Loucy (cell line): Measurements from ENCODE around the gene SLC2A1.

Source experiments
- H2AFZ ChIP-seq: fragments of 200-600 bp; sonication (generic); 2 replicates; pipeline ENCODE4 v1.6.0; 2016; ENCODE audit warnings: antibody characterized with exemption, mild to moderate bottlenecking, low read length, moderate library complexity
- H3F3A ChIP-seq: fragments of 200-600 bp; 2 replicates; pipeline ENCODE4 v1.6.0; 2016; ENCODE audit warnings: antibody characterized with exemption, low read depth, mild to moderate bottlenecking
- H3K27me3 ChIP-seq: fragments of 200-600 bp; sonication (generic); 2 replicates; pipeline ENCODE4 v1.6.1; 2014; ENCODE audit warnings: low read length, mild to moderate bottlenecking; ENCODE audit not compliant: insufficient read depth, poor library complexity, severe bottlenecking
- H3K36me3 ChIP-seq: fragments of 200-600 bp; sonication (generic); 2 replicates; pipeline ENCODE4 v1.6.1; 2016; ENCODE audit warnings: low read length; ENCODE audit not compliant: insufficient read depth
- H3K4me1 ChIP-seq: fragments of 200-600 bp; sonication (generic); 2 replicates; pipeline ENCODE4 v1.5.1; 2014; ENCODE audit warnings: low read length, mild to moderate bottlenecking; ENCODE audit not compliant: insufficient read depth, poor library complexity, severe bottlenecking
- H3K4me2 ChIP-seq: fragments of 200-600 bp; sonication (generic); 2 replicates; pipeline ENCODE4 v1.6.0; 2014; ENCODE audit warnings: antibody characterized with exemption, low read length, low read depth, mild to moderate bottlenecking; ENCODE audit not compliant: poor library complexity, severe bottlenecking
- H3K4me3 ChIP-seq: fragments of 200-600 bp; sonication (generic); 2 replicates; pipeline ENCODE4 v1.5.1; 2014; ENCODE audit warnings: low read length, mild to moderate bottlenecking, mixed read lengths; ENCODE audit not compliant: poor library complexity, severe bottlenecking
- H3K79me2 ChIP-seq: fragments of 200-600 bp; sonication (generic); 2 replicates; pipeline ENCODE4 v1.6.1; 2014; ENCODE audit warnings: low read length; ENCODE audit not compliant: insufficient read depth
- H3K9ac ChIP-seq: fragments of 200-600 bp; sonication (generic); 2 replicates; pipeline ENCODE4 v1.6.0; 2014; ENCODE audit warnings: mild to moderate bottlenecking, low read depth, low read length, moderate library complexity; ENCODE audit not compliant: poor library complexity, severe bottlenecking
- H3K9me2 ChIP-seq: fragments of 200-600 bp; sonication (generic); replicated peaks from 2 replicates; pipeline ENCODE4 v1.6.1; 2016; ENCODE audit warnings: low read depth, low read length, mixed read lengths
- H3K9me3 ChIP-seq: fragments of 200-600 bp; sonication (generic); 2 replicates; pipeline ENCODE4 v1.6.1; 2014; ENCODE audit warnings: mild to moderate bottlenecking, antibody characterized with exemption, low read length, low read depth; ENCODE audit not compliant: insufficient read depth
- H4K20me1 ChIP-seq: fragments of 200-600 bp; sonication (generic); 2 replicates; pipeline ENCODE4 v1.6.0; 2014; ENCODE audit warnings: antibody characterized with exemption, low read length, mild to moderate bottlenecking; ENCODE audit not compliant: insufficient read depth, poor library complexity, severe bottlenecking
- CTCF ChIP-seq: fragments of 200-600 bp; sonication (generic); conservative IDR thresholded peaks from 2 replicates; pipeline ENCODE4 v1.5.1; 2014; ENCODE audit warnings: mild to moderate bottlenecking, antibody characterized with exemption, low read length
- EZH2phosphoT487 ChIP-seq: fragments of 200-600 bp; IDR thresholded peaks from 2 replicates; pipeline ENCODE4 v1.6.1; 2018; ENCODE audit warnings: antibody characterized with exemption, mild to moderate bottlenecking, moderate library complexity, borderline replicate concordance

The SLC2A1 gene

GRCh38 chr1:42950116-42950481 lies 8.6 kb downstream of the SLC2A1 start:
- Histone ChIP-seq H4K20me1 (peaks cover 94% of the 10 kb centered on the region), H3K4me2 (peak overlapping the region; percentile 60), H3K4me3 (peak overlapping the region; percentile 19), H3K4me1 (peaks cover 68% of the 10 kb centered on the region), H2AFZ (no peak overlapping the region), H3K9me2 (no peaks in the 10 kb centered on the region), H3K9ac (peak overlapping the region; percentile 6), H3K79me2 (peaks cover 100% of the 10 kb centered on the region), H3K36me3 (peaks cover 24% of the 10 kb centered on the region; the same call in 1 of the 2 replicates), H3K9me3 (no peaks in the 10 kb centered on the region), H3F3A (no peaks in the 10 kb centered on the region), H3K27me3 (no peaks in the 10 kb centered on the region)
- TF ChIP-seq CTCF (no peak), EZH2phosphoT487 (no peak)

GRCh38 chr1:42949312-42950115 lies 9.2 kb downstream of the SLC2A1 start:
- Histone ChIP-seq H3K9me2 (no peaks in the 10 kb centered on the region), H3K4me2 (peak overlapping the region; percentile 60), H3K4me3 (peak overlapping the region; percentile 19), H3K9me3 (no peaks in the 10 kb centered on the region), H3K9ac (peak overlapping the region; percentile 6), H3K79me2 (peaks cover 100% of the 10 kb centered on the region), H3K36me3 (peaks cover 30% of the 10 kb centered on the region; the same call in 1 of the 2 replicates), H3F3A (no peaks in the 10 kb centered on the region), H3K4me1 (peaks cover 66% of the 10 kb centered on the region), H4K20me1 (peaks cover 94% of the 10 kb centered on the region), H3K27me3 (no peaks in the 10 kb centered on the region), H2AFZ (no peak overlapping the region)
- TF ChIP-seq EZH2phosphoT487 (no peak), CTCF (no peak)

- Histone ChIP-seq H3K9ac (no peak overlapping the region), H3K9me3 (no peaks in the 10 kb centered on the region), H3K9me2 (no peaks in the 10 kb centered on the region), H3K4me3 (no peak overlapping the region), H3K36me3 (peaks cover 43% of the 10 kb centered on the region; the same call in 1 of the 2 replicates), H4K20me1 (peaks cover 95% of the 10 kb centered on the region), H3K79me2 (peaks cover 100% of the 10 kb centered on the region), H3K4me2 (peak overlapping the region; percentile 14), H3F3A (no peaks in the 10 kb centered on the region), H2AFZ (no peak overlapping the region), H3K27me3 (no peaks in the 10 kb centered on the region), H3K4me1 (peaks cover 63% of the 10 kb centered on the region)
- TF ChIP-seq EZH2phosphoT487 (no peak), CTCF (no peak)
Measured at GRCh38 chr1:42947965-42948732, 10.5 kb downstream of the SLC2A1 start.
